Esophagus (tissue), 2 donors: Measurements from ENCODE around the gene RAET1G. TPM values are rescaled to one million over a fixed set of nuclear protein-coding genes. Genes with fewer than 3 reads are reported as not detected.
"Not testable (repeated sequence)": the region's sequence is repeated elsewhere in the genome, so short reads cannot be mapped to it uniquely, and the experiment has no call there.

Experiments used
- H3K27ac ChIP-seq, 2 donors: one replicate each; pipeline ENCODE4 v1.5.1; 2013; ENCODE audit warnings: low read depth in 2 of 2, mild to moderate bottlenecking in 2 of 2, inconsistent platforms in 1 of 2, low read length in 1 of 2, moderate library complexity in 1 of 2
- H3K27me3 ChIP-seq, 2 donors: one replicate each; pipeline ENCODE4 v1.6.1; 2013; ENCODE audit warnings: low read length in 2 of 2, control low read depth in 1 of 2, mild to moderate bottlenecking in 1 of 2; ENCODE audit not compliant: insufficient read depth in 2 of 2, control insufficient read depth in 1 of 2
- H3K36me3 ChIP-seq, 2 donors: one replicate each; pipeline ENCODE4 v1.6.1; 2013; ENCODE audit warnings: low read length in 1 of 2; ENCODE audit not compliant: control insufficient read depth in 2 of 2, insufficient read depth in 2 of 2
- H3K4me1 ChIP-seq, 2 donors: one replicate each; pipeline ENCODE4 v1.6.1; 2013; ENCODE audit warnings: low read length in 1 of 2; ENCODE audit not compliant: control insufficient read depth in 2 of 2, insufficient read depth in 2 of 2
- H3K4me3 ChIP-seq, 2 donors: one replicate each; pipeline ENCODE4 v1.5.1; 2013; ENCODE audit warnings: low read length in 2 of 2, mild to moderate bottlenecking in 2 of 2, low read depth in 1 of 2, moderate library complexity in 1 of 2
- H3K9me3 ChIP-seq, 2 donors: one replicate each; pipeline ENCODE4 v1.6.1; 2013; ENCODE audit warnings: mild to moderate bottlenecking in 2 of 2, low read depth in 1 of 2, low read length in 1 of 2, moderate library complexity in 1 of 2; ENCODE audit not compliant: control insufficient read depth in 2 of 2, insufficient read depth in 1 of 2
- WGBS, 2 donors: extraction: QIAGEN DNeasy Blood & Tissue Kit; methylation state at CpG; one replicate each; pipeline ENCODE4 v1.1.7; 2013; 5-methylcytosine and 5-hydroxymethylcytosine counted together
- polyA plus RNA-seq, 2 donors: library from polyadenylated mRNA; stranded (reverse); fragments of 200-250 nt; gene quantifications; one replicate each; pipeline ENCODE4 v1.2.3, GENCODE V29; 2013
- donor health status: healthy with polysubstance abuse.
- donor health status: Bipolar disorder and iron deficiency.

Gene RAET1G
- polyA plus RNA-seq, 2 donors: 8.9 to 21.2 TPM

DNA sequence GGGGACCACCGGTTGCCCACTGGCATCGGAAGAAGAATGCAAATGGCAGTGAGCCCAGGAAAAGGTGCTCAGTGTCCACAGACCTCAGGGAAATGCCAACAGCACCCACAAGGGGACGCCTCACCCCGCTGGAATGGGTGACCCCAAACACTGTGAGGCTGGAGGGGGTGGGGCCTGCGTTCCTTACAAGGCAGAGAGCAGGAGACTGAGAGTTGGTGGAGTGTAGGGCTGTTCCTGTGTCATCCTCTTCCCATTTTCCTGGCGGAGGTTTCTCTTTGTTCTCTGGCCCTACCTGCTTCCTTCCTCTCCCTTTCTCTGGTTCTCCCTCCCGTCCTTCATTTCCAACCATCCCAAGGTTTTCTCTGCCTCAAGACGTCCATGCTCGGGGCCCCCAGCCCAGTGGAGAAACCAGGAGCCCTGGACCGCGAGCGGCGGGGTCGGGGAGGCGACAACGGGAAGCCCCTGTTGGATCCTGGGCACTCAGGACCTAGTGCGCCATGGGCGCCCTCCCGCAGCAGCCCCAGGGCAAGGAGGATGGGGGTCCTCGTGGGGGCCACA, 15.2 kb upstream of the RAET1G start:
- 1 to 2% methylated on average over 15 to 16 of the region's 20 CpGs for WGBS, 2 donors
- H3K4me1 ChIP-seq, H3K36me3 ChIP-seq, H3K27ac ChIP-seq, H3K9me3 ChIP-seq: not testable (repeated sequence)
- Histone ChIP-seq H3K4me3 (peak overlapping the region; percentile 56 to 62), H3K27me3 (peaks cover 0 to 18% of the 10 kb centered on the region in 2 donors)

DNA sequence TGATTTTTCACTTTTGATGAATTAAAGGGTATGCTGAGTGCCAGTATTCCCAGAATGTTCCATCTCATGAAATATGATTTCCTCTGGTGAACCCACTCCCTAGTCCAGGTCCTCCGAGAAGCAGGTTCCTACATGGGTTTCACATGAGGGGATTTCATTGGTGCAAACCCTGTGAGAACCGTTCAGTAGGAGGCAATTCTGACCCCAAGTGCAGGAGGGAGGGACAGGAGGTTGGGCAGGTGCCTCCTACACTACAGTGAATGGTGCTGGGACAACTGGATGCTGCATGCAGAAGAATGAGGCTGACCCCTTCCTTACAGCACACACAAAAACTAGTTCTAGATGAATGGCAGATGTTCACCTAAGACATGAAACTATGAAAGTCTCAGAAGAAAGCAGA, 13.8 kb upstream of the RAET1G start:
- Histone ChIP-seq H3K9me3 (no peaks in the 10 kb centered on the region), H3K4me1 (no peaks in the 10 kb centered on the region), H3K36me3 (no peaks in the 10 kb centered on the region), H3K27ac (no peak overlapping the region), H3K4me3 (no peak overlapping the region), H3K27me3 (peaks cover 0 to 18% of the 10 kb centered on the region in 2 donors)
- WGBS, 2 donors: 31 to 59% methylated on average over 2 of the region's 2 CpGs

DNA sequence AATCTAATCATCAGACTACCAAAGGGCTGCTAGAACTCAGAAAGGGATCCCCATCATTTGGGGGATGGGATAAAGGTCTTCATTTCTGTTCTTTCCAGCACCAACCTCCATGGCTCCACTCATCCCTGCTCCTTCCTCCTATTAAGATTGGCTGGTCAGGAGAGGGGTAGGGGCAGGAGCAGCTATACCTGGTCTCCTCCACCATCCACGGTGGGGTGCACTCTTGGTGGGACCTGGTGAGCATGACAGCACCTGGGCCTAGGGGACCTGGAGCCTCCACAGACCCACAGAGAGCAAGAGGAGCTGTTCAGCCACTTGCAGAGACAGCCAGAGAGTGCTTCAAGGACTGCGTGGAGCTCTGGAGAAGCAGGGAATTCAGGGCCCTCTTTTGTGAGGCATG, 12.7 kb upstream of the RAET1G start:
- 52 to 58% methylated on average over 2 of the region's 2 CpGs for WGBS, 2 donors
- no peaks in the 10 kb centered on the region for H3K36me3 ChIP-seq
- H3K27me3 ChIP-seq: peaks cover 0 to 17% of the 10 kb centered on the region in 2 donors
- H3K9me3 ChIP-seq: no peaks in the 10 kb centered on the region
- H3K4me3 ChIP-seq: no peak overlapping the region
- H3K27ac ChIP-seq: no peak overlapping the region
- no peaks in the 10 kb centered on the region for H3K4me1 ChIP-seq

DNA sequence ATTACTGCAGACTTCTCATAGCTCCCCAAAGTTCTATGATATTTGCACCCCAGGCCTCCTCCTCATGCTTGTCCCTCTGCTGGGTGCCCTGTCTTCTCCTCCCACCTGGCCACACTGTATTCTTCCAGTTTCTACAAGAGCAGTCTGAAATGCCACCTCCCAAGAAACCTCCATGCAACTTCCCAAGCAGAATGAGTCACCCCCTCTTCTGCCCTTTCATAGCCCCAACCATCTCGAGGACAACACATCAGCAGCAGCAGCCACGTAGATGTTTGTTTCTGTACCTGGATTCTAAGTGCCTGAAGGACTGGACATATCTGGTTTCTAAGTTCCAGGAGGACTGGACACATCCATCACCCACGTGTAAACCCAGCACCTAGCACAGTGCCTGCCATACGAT, 12.3 kb upstream of the RAET1G start:
- no peak overlapping the region for H3K4me3 ChIP-seq
- H3K36me3 ChIP-seq: no peaks in the 10 kb centered on the region
- peaks cover 0 to 13% of the 10 kb centered on the region in 2 donors for H3K27me3 ChIP-seq
- 47 to 48% methylated on average over 4 of the region's 4 CpGs for WGBS, 2 donors
- no peaks in the 10 kb centered on the region for H3K4me1 ChIP-seq
- H3K27ac ChIP-seq: no peak overlapping the region
- no peaks in the 10 kb centered on the region for H3K9me3 ChIP-seq

DNA sequence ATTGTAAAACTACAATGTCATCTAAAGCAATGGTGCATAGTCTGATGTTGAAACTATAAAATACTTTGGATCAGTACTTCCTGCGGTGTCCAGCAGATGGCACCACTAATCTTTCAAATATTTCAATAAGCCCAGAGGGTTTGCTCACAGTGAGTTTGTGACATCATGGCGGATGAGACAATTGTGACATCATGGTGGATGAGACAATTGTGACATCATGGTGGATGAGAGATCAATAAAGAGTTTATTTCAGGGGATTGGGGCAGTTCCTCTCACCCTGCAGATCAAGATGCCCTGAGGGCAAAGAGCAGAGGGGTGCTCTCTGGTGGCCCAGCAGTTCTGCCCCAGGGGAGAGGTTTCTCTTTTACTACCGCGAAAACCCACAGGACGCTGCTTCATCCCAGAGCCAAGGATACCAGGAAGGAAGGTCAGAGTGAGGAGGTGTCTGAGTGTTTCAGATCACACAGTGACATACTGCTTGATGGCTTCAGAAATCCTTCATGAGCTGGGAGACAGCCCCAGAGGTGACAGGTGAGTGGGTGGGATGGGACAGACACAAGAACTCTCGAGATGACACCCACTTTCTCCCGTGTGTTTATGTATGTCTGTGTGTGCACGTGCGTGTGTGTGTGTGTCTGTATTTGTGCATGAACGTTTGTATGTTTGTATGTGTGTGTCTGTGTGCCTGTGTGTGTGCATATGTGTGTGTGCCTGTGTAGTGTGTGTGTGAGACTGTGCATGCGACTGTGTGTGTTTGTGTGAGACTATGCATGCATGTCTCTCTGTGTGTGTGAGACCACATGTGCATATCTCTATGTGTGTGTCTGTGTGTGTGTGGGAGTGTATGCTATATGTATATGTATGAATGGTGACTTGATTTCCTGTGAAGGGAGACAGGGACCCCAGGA, 11.6 kb upstream of the RAET1G start:
- H3K27me3 ChIP-seq: peaks cover 0 to 10% of the 10 kb centered on the region in 2 donors
- H3K27ac ChIP-seq: no peak overlapping the region
- H3K4me1 ChIP-seq: no peaks in the 10 kb centered on the region
- WGBS, 2 donors: 34% methylated on average over 11 of the region's 11 CpGs
- H3K36me3 ChIP-seq: no peaks in the 10 kb centered on the region
- H3K4me3 ChIP-seq: no peak overlapping the region
- H3K9me3 ChIP-seq: no peaks in the 10 kb centered on the region

DNA sequence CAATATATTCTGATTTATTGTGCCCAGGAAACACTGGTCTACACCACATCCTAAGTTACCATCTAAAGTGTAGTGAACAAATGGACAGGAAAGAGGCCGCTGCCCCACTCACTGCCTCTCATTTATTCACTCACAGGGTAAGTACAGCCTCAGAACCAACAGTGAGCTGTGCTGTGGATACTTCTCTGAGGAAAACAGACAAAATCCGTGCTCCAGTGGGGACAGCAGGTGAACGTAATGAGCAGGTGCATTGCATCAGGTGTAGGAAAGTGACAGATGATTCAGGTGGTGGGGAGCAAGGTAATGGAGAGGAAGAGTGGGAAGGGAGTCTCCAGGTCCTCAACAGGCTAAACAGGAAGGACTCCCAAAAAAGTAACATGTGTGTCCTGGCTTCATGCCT, 10.5 kb upstream of the RAET1G start:
- Histone ChIP-seq H3K36me3 (no peaks in the 10 kb centered on the region), H3K4me1 (no peaks in the 10 kb centered on the region), H3K9me3 (no peaks in the 10 kb centered on the region), H3K27ac (no peak overlapping the region), H3K27me3 (peaks cover 0 to 3% of the 10 kb centered on the region in 2 donors), H3K4me3 (no peak overlapping the region)
- 39% methylated on average over 3 of the region's 3 CpGs for WGBS, 2 donors

DNA sequence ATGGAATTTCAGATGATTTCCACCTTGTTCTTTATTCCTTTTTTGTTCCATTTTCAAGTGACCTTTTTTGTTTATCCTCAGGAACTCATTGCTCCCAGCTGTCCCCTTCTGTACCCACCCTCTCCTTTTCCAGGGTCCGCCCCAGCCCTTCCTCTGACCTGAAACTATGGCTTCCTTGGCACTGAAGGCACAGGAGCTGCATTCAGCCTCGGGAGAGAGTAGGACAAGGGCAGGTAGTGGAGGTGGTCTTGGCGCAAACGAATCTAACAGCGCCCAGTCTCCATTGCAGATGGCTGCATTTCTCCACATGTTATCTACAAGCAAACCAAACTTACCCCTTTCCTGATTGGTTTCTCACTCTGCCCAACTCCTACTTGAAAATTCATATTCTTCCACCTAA, 10.1 kb upstream of the RAET1G start:
- Histone ChIP-seq H3K36me3 (no peaks in the 10 kb centered on the region), H3K27ac (no peak overlapping the region), H3K27me3 (no peaks in the 10 kb centered on the region), H3K4me3 (no peak overlapping the region), H3K9me3 (no peaks in the 10 kb centered on the region), H3K4me1 (no peaks in the 10 kb centered on the region)
- WGBS, 2 donors: 46 to 59% methylated on average over 5 of the region's 5 CpGs

DNA sequence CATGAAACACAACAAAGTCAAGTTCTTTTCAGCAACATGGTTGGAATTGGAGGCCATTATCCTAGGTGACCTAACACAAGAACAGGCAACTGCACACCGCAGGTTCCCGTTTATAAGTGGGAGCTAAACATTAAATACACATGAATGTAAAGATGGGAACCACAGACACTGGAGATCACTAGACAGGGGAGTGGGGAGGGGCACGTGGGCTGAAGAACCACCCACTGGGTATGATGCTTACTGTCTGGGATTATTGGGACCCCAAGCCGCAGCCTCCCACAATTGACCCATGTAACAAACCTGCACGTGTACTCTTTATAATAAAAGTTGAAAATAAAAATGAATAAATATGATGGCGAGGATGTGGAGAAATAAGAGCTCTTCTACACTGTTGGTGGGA, 8.6 kb upstream of the RAET1G start:
- no peaks in the 10 kb centered on the region for H3K9me3 ChIP-seq
- WGBS, 2 donors: 72 to 80% methylated on average over 6 of the region's 6 CpGs
- no peaks in the 10 kb centered on the region for H3K27me3 ChIP-seq
- H3K36me3 ChIP-seq: no peaks in the 10 kb centered on the region
- H3K27ac ChIP-seq: no peak overlapping the region
- H3K4me1 ChIP-seq: no peaks in the 10 kb centered on the region
- H3K4me3 ChIP-seq: no peak overlapping the region

DNA sequence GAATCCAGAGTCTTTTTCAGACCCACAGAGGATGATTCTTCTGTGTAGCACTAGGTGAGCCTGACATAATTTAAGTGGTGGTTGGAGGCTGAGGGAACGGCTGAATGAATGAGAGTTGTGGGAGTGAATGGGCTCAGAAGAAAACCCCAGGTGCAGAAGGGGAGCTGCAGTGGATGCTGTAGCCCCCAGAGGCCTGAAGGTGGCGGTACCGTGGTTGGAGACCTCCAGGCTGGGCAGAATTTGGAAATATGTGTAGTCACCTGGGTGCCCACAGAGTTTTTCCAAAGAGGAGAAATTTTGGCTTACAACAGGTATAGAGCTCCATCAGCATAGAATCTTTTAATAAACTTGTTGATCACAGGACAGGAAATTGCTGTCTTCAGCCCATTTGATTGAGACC, 6.5 kb upstream of the RAET1G start:
- H3K27me3 ChIP-seq: no peaks in the 10 kb centered on the region

DNA sequence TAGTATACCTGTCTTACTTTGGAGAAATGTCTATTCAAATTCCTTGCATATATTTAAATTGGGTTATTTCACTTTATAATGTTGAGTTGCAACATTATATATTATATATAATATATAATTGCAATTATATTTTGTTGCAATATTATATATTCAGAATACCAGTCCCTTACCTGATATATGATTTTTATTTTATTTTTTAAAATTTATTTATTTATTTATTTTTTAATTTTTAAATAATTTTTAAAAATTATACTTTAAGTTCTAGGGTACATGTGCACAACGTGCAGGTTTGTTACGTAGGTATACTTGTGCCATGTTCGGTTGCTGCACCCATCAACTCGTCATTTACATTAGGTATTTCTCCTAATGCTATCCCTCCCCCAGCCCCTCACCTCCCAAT, 4.1 kb upstream of the RAET1G start:
- not testable (repeated sequence) for H3K27ac ChIP-seq, H3K4me3 ChIP-seq, H3K9me3 ChIP-seq, H3K27me3 ChIP-seq, H3K36me3 ChIP-seq
- H3K4me1 ChIP-seq: peaks cover 0 to 10% of the 10 kb centered on the region in 2 donors
- 79 to 88% methylated on average over 4 of the region's 4 CpGs for WGBS, 2 donors

More for the DNA sequence above, 6.5 kb upstream of the RAET1G start:
- Histone ChIP-seq H3K4me1 (peaks cover 0 to 7% of the 10 kb centered on the region in 2 donors), H3K4me3 (no peak overlapping the region), H3K27ac (no peak overlapping the region), H3K9me3 (no peaks in the 10 kb centered on the region), H3K36me3 (no peaks in the 10 kb centered on the region)
- 20 to 25% methylated on average over 3 of the region's 3 CpGs for WGBS, 2 donors
